ENCODE results near the gene PLXNA4.

GRCh38 chr7:132250480-132251326 lies 325.6 kb downstream of the PLXNA4 start:
- TF ChIP-seq CTCF (IDR thresholded peaks at IDR 0.05; ENCODE audit: low read depth, low read length): no peak
- TF ChIP-seq EZH2phosphoT487 (IDR thresholded peaks at IDR 0.05; ENCODE audit: low read depth): no peak
